Subcutaneous abdominal adipose tissue (tissue), 5 donors: Measurements from ENCODE around the gene ANKRD11.

Experiments used
- H3K27ac ChIP-seq: one replicate; pipeline ENCODE4 v1.7.0; 2013; ENCODE audit warnings: low read depth, mild to moderate bottlenecking, inconsistent platforms, low read length, moderate library complexity
- H3K27me3 ChIP-seq, 5 donors: one replicate each; pipeline ENCODE4 v1.7.0; 2013; ENCODE audit warnings: low read length in 5 of 5, inconsistent platforms in 1 of 5; ENCODE audit not compliant: control insufficient read depth in 5 of 5, insufficient read depth in 4 of 5
- H3K36me3 ChIP-seq, 5 donors: one replicate each; pipeline ENCODE4 v1.7.0; 2013; ENCODE audit warnings: low read length in 5 of 5; ENCODE audit not compliant: control insufficient read depth in 5 of 5, insufficient read depth in 5 of 5
- H3K4me1 ChIP-seq, 5 donors: one replicate each; pipeline ENCODE4 v1.7.0; 2013; ENCODE audit warnings: low read length in 5 of 5, mild to moderate bottlenecking in 3 of 5, moderate library complexity in 1 of 5; ENCODE audit not compliant: control insufficient read depth in 5 of 5, insufficient read depth in 5 of 5
- H3K4me3 ChIP-seq, 5 donors: one replicate each; pipeline ENCODE4 v1.7.0; 2013; ENCODE audit warnings: low read length in 5 of 5, low read depth in 1 of 5
- H3K9ac ChIP-seq, 5 donors: one replicate each; pipeline ENCODE4 v1.7.0; 2013; ENCODE audit warnings: low read length in 5 of 5, mild to moderate bottlenecking in 4 of 5, moderate library complexity in 3 of 5
- H3K9me3 ChIP-seq, 5 donors: one replicate each; pipeline ENCODE4 v1.7.0; 2013; ENCODE audit warnings: low read length in 5 of 5; ENCODE audit not compliant: control insufficient read depth in 5 of 5
- donor health status: healthy.
- donor health status: healthy.
- donor health status: healthy.
- donor health status: healthy.
- donor health status: healthy.

ANKRD11 gene

DNA sequence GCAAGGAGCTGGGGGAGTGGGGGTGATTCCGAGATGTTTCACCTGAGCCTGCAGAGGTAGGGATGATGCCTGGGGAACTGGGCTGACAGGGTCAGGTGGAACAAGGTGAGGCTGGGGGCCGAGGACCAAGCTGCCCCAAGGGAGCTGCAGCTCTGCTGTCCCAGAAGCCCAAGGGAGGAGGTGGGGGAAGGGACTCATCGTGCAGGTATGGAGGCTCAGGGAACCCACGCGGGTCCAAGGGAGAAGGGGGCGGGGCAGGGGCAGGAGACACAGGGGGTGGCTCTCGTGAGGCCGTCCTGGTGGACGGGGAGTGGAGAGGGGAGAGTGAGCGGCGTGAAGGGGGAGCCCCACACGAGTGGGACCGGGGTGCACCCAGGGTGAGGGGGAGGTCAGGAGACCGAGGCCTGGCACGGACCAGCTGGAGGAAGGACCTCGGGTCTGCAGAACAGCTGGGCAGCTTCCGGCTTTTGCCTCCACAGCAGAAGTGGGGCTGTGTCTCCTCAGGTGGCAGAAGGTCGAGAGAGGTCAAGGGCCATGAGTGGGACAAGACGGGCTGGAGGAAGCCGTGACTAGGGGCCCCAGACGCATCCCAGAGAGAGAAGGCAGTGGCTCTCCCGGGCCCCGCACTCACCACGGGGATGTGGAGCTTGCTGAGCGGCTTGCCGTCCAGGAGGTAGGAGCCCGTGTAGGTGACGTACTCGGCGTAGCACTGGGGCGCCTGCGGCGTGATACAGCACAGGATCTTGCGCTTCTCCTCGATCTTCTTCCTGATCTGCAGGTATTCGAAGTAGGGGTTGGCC is 211.7 kb downstream of the ANKRD11 start:
- Histone ChIP-seq H3K9me3 (no peaks in the 10 kb centered on the region), H3K9ac (no peak overlapping the region), H3K4me1 (no peaks in the 10 kb centered on the region), H3K27me3 (no peaks in the 10 kb centered on the region), H3K36me3 (peaks cover 0 to 92% (median 77%) of the 10 kb centered on the region in 5 donors), H3K4me3 (no peak overlapping the region), H3K27ac (no peak overlapping the region)

DNA sequence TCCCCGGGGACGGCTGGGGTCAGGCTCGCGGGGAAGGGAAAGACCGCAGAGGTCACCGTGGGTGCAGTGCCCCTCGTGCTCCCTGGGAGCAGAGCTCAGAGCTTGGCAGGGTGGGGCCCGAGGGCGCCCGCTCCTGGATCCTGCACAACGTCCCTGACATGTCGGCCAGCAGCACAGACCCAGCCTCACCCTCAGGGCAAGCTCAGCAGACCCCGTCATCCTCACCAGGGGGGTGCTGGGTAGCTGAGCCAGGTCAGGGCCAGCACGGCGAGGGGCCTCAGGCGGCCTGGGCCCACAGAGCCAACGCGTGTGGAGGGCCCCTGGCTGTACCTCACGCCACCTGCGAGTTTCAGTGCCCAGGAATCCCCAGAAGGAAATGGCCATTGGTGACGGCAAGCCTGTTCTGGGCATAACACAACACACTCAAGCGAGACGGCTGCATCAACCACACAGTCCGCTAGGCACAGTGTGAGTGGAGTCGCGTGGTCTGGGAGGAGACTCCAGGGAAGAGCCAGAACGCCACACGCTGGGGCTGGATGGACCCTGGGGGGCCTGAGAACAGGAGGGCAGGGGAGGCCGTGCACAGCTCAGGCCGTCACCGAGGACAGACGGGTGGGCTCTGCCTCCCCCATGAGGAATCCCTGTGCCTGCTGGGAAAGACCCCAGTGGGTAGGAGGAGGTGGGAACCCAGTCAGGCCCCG is 212.6 kb downstream of the ANKRD11 start:
- no peak overlapping the region for H3K9ac ChIP-seq
- H3K4me3 ChIP-seq = no peak overlapping the region
- no peaks in the 10 kb centered on the region for H3K4me1 ChIP-seq
- H3K36me3 ChIP-seq = peaks cover 0 to 92% (median 77%) of the 10 kb centered on the region in 5 donors
- H3K27me3 ChIP-seq = no peaks in the 10 kb centered on the region
- H3K27ac ChIP-seq = no peak overlapping the region
- H3K9me3 ChIP-seq = no peaks in the 10 kb centered on the region

- H3K27me3 ChIP-seq = no peaks in the 10 kb centered on the region
- peaks cover 2 to 92% (median 76%) of the 10 kb centered on the region in 5 donors for H3K36me3 ChIP-seq
Observed at GRCh38 chr16:89277049-89277448, 213.3 kb downstream of the ANKRD11 start.

GRCh38 chr16:89275837-89276720 is 214.3 kb downstream of the ANKRD11 start:
- H3K9ac ChIP-seq = no peak overlapping the region
- no peaks in the 10 kb centered on the region for H3K4me1 ChIP-seq
- H3K4me3 ChIP-seq = no peak overlapping the region
- no peak overlapping the region for H3K27ac ChIP-seq
- no peaks in the 10 kb centered on the region for H3K27me3 ChIP-seq
- no peaks in the 10 kb centered on the region for H3K9me3 ChIP-seq
- H3K36me3 ChIP-seq = peaks cover 2 to 90% (median 76%) of the 10 kb centered on the region in 5 donors

More at GRCh38 chr16:89277049-89277448, 213.3 kb downstream of the ANKRD11 start:
- H3K9ac ChIP-seq = no peak overlapping the region
- no peaks in the 10 kb centered on the region for H3K4me1 ChIP-seq
- H3K9me3 ChIP-seq = no peaks in the 10 kb centered on the region
- no peak overlapping the region for H3K4me3 ChIP-seq
- H3K27ac ChIP-seq = no peak overlapping the region

DNA sequence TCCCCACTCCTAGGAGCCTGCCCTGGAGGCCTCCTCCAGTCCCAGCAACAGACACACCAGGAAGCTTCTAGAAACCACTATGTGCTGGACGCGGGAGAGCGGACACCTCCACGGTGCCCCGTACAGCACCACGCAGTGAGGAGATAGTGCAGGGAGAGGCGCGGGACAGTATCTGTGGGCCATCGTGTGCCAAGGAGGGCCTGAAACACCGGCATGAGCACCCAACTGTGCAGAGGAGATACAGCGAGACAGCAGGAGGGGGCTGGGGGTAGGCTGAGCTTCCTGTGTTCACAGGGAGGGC is 215.1 kb downstream of the ANKRD11 start:
- Histone ChIP-seq H3K27ac (no peak overlapping the region), H3K9ac (no peak overlapping the region), H3K4me3 (no peak overlapping the region), H3K4me1 (peaks cover 0 to under 1% (median 0%) of the 10 kb centered on the region in 5 donors), H3K27me3 (no peaks in the 10 kb centered on the region), H3K36me3 (peaks cover 2 to 90% (median 77%) of the 10 kb centered on the region in 5 donors), H3K9me3 (no peaks in the 10 kb centered on the region)

DNA sequence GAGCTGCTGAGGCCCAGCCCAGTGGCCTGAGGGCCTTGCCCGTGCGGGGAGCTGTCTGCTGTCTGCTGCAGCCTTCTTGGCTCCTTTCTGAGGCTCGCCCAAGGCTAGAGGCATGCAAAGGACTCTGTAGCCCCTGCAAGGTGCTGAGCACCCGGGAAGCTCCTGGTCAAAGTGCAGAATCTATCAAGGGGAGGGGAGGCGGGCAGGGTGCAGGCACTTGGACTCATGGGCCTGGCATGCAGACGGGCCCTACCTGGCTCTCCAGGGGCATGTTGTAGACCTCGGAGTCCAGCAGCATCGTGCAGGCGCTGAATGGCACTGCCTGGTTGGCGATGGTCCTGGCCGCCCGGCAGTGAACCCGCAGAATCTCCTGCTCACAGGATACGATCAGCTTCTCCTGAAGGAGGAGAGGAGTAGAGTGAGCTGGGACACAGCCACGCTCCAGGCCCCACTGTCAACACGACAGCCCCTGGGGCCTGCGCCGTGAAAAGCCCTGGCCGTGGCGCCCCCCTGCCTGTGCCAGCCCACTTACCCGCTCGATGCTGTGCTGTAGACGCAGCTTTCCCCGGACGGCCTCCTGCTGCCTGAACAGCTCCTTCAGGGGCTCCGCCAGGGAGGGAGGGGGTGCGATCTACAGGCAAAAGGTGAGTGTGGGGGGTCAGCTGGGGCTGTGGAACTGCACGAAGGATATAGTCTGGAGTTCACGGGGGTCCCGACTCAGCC is 215.6 kb downstream of the ANKRD11 start:
- no peak overlapping the region for H3K9ac ChIP-seq
- H3K4me1 ChIP-seq = peaks cover 0 to 5% (median 4%) of the 10 kb centered on the region in 5 donors
- H3K9me3 ChIP-seq = no peaks in the 10 kb centered on the region
- H3K27ac ChIP-seq = no peak overlapping the region
- peaks cover 2 to 90% (median 77%) of the 10 kb centered on the region in 5 donors for H3K36me3 ChIP-seq
- H3K27me3 ChIP-seq = no peaks in the 10 kb centered on the region
- H3K4me3 ChIP-seq = no peak overlapping the region

GRCh38 chr16:89273741-89274472 is 216.5 kb downstream of the ANKRD11 start:
- Histone ChIP-seq H3K27me3 (no peaks in the 10 kb centered on the region), H3K4me3 (no peak overlapping the region), H3K27ac (no peak overlapping the region), H3K9ac (no peak overlapping the region), H3K9me3 (no peaks in the 10 kb centered on the region), H3K36me3 (peaks cover 2 to 93% (median 80%) of the 10 kb centered on the region in 5 donors), H3K4me1 (peaks cover 0 to 9% (median 8%) of the 10 kb centered on the region in 5 donors)

DNA sequence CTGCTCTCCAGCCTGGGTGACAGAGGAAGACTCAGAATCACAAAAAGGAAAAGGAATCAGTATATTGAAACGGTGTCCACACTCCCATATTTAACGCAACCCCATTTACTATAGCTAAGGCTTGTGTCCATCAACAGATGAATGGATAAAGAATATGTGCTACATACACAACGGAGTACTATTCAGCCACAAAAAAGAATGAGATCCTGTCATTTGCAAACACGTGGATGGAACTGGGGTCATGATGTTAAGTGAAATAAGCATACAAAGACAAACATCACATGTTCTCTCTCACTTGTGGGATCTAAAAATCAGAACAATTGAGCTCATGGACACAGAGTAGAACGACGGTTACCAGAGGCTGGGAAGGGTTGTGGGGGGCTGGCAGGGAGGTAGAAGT is 217.7 kb downstream of the ANKRD11 start:
- peaks cover 2 to 87% (median 73%) of the 10 kb centered on the region in 5 donors for H3K36me3 ChIP-seq
- no peaks in the 10 kb centered on the region for H3K9me3 ChIP-seq
- no peak overlapping the region for H3K4me3 ChIP-seq

More for the DNA sequence above, 217.7 kb downstream of the ANKRD11 start:
- no peak overlapping the region for H3K9ac ChIP-seq
- no peaks in the 10 kb centered on the region for H3K27me3 ChIP-seq
- peaks cover 0 to 13% (median 12%) of the 10 kb centered on the region in 5 donors for H3K4me1 ChIP-seq
- no peak overlapping the region for H3K27ac ChIP-seq
